Endometrial microvascular endothelial cells (primary cell): ENCODE results near the gene TRIM47. TPM values are rescaled to one million over a fixed set of nuclear protein-coding genes. Genes with fewer than 3 reads are reported as not detected.

Experiments used
- in situ Hi-C: cut with HindIII; loops from 2 replicates; pipeline ENCODE4 v1.10.0; 2017; ENCODE audit warnings: low sequenced_read_pairs, low pct_unique_long_range_greater_than_20kb; ENCODE audit errors: inconsistent ontology term
- total RNA-seq: library from RNA; depleted of rRNA; stranded (reverse); fragments of >200 nt; gene quantifications from one replicate; pipeline ENCODE4 v1.2.3, GENCODE V29; 2015; ENCODE audit errors: inconsistent ontology term

Gene TRIM47
- total RNA-seq, 1 donor from 2014 or later = 53.3 TPM

GRCh38 chr17:75837899-75838298 is 40.5 kb downstream of the TRIM47 start:
- in situ Hi-C loops = no loop called here

GRCh38 chr17:75836605-75837004 is 41.8 kb downstream of the TRIM47 start:
- in situ Hi-C loops = no loop called here

- in situ Hi-C loops = no loop called here
These were observed 42.8 kb downstream of the TRIM47 start for GRCh38 chr17:75835654-75835987.

GRCh38 chr17:75834928-75835653 is 43.3 kb downstream of the TRIM47 start:
- in situ Hi-C loops = no loop called here

- in situ Hi-C loops = no loop called here
These were observed 44.0 kb downstream of the TRIM47 start for GRCh38 chr17:75834279-75834920.

GRCh38 chr17:75832652-75833400 is 45.6 kb downstream of the TRIM47 start:
- in situ Hi-C loops = no loop called here

GRCh38 chr17:75832164-75832651 is 46.2 kb downstream of the TRIM47 start:
- in situ Hi-C loops = no loop called here

- in situ Hi-C loops = no loop called here
These were observed 47.3 kb downstream of the TRIM47 start for GRCh38 chr17:75831032-75831571.

GRCh38 chr17:75830164-75831031 is 48.0 kb downstream of the TRIM47 start:
- in situ Hi-C loops = no loop called here

GRCh38 chr17:75829747-75830146 is 48.6 kb downstream of the TRIM47 start:
- in situ Hi-C loops = no loop called here

GRCh38 chr17:75828741-75829140 is 49.6 kb downstream of the TRIM47 start:
- in situ Hi-C loops = no loop called here

GRCh38 chr17:75828076-75828400 is 50.3 kb downstream of the TRIM47 start:
- in situ Hi-C loops = no loop called here

GRCh38 chr17:75827308-75828075 is 50.9 kb downstream of the TRIM47 start:
- in situ Hi-C loops = no loop called here

GRCh38 chr17:75826561-75827307 is 51.6 kb downstream of the TRIM47 start:
- in situ Hi-C loops = no loop called here

GRCh38 chr17:75825748-75826370 is 52.5 kb downstream of the TRIM47 start:
- in situ Hi-C loops = no loop called here

- in situ Hi-C loops = no loop called here
These were observed 53.2 kb downstream of the TRIM47 start for GRCh38 chr17:75825149-75825552.

GRCh38 chr17:75824666-75825065 is 53.7 kb downstream of the TRIM47 start:
- in situ Hi-C loops = no loop called here
